DOHH2 (cell line): Measurements from ENCODE around the gene FRY.

Source experiments
- H3F3A ChIP-seq: fragments of 200-600 bp; sonication (generic), shearing (Covaris generic); 2 replicates; pipeline ENCODE4 v1.6.0; 2016; ENCODE audit warnings: antibody characterized with exemption, mild to moderate bottlenecking; ENCODE audit not compliant: control insufficient read depth, insufficient read depth
- H3K27ac ChIP-seq: fragments of 200-600 bp; sonication (generic); 2 replicates; pipeline ENCODE4 v1.5.1; 2014; ENCODE audit warnings: low read depth, mild to moderate bottlenecking, low read length, moderate library complexity
- H3K27me3 ChIP-seq: fragments of 200-600 bp; sonication (generic); 2 replicates; pipeline ENCODE4 v1.6.1; 2014; ENCODE audit warnings: mild to moderate bottlenecking, low read length, mixed read lengths; ENCODE audit not compliant: control insufficient read depth
- H3K36me3 ChIP-seq: fragments of 200-600 bp; sonication (generic); 2 replicates; pipeline ENCODE4 v1.6.1; 2014; ENCODE audit warnings: mild to moderate bottlenecking, low read length, moderate library complexity, mixed read lengths; ENCODE audit not compliant: control insufficient read depth
- H3K4me1 ChIP-seq: fragments of 200-600 bp; sonication (generic); 2 replicates; pipeline ENCODE4 v1.6.1; 2014; ENCODE audit warnings: mild to moderate bottlenecking, low read length, mixed read lengths; ENCODE audit not compliant: control insufficient read depth
- H3K4me2 ChIP-seq: fragments of 200-600 bp; sonication (generic); 2 replicates; pipeline ENCODE4 v1.6.0; 2014; ENCODE audit warnings: mild to moderate bottlenecking, low read length, moderate library complexity
- H3K4me3 ChIP-seq: fragments of 200-600 bp; sonication (generic); 2 replicates; pipeline ENCODE4 v1.5.1; 2014; ENCODE audit warnings: mild to moderate bottlenecking, low read length, mixed read lengths
- H3K79me2 ChIP-seq: fragments of 200-600 bp; sonication (generic); 2 replicates; pipeline ENCODE4 v1.6.1; 2014; ENCODE audit warnings: mild to moderate bottlenecking, low read length, mixed read lengths; ENCODE audit not compliant: control insufficient read depth
- H3K9me2 ChIP-seq: fragments of 200-600 bp; sonication (generic); replicated peaks from 2 replicates; pipeline ENCODE4 v1.6.1; 2014; ENCODE audit warnings: mild to moderate bottlenecking, low read length, mixed read lengths; ENCODE audit not compliant: control insufficient read depth
- H3K9me3 ChIP-seq: fragments of 200-600 bp; sonication (generic); 2 replicates; pipeline ENCODE4 v1.6.1; 2014; ENCODE audit warnings: antibody characterized with exemption, low read length, mixed read lengths; ENCODE audit not compliant: control insufficient read depth, insufficient read depth
- H4K20me1 ChIP-seq: fragments of 200-600 bp; sonication (generic); 2 replicates; pipeline ENCODE4 v1.6.0; 2014; ENCODE audit warnings: low read depth, mild to moderate bottlenecking, antibody characterized with exemption, low read length, moderate library complexity; ENCODE audit not compliant: control insufficient read depth, insufficient read depth
- CTCF ChIP-seq: fragments of 200-600 bp; sonication (generic); IDR thresholded peaks from one replicate; pipeline ENCODE4 v1.5.1; 2014; ENCODE audit warnings: antibody characterized with exemption, mild to moderate bottlenecking, low read depth, low read length; ENCODE audit not compliant: poor library complexity, severe bottlenecking
- EZH2phosphoT487 ChIP-seq: fragments of 200-600 bp; sonication (generic); IDR thresholded peaks from 2 replicates; pipeline ENCODE4 v1.6.1; 2017; ENCODE audit warnings: borderline replicate concordance, mild to moderate bottlenecking, antibody characterized with exemption, low read length, moderate library complexity, mixed read lengths

Gene FRY

DNA sequence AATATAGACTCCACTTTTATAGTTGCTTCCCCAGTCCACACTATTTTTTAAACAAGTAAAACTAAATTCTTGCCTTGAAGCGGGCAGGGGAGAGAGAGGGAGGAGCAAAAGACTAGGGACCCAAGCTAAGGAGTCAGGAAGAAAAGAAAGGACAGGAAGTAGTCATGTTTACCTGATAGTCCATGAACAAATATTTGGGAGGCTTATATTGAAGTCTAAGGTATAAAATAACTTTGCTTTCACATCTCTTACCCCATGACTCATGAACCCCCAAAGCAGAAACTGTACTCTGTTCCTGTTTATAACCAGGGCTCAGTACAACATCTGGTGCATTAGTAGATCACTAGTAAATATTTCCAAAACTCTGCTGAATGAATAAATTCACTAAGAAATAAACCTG, 216.3 kb downstream of the FRY start:
- Histone ChIP-seq H3K27ac (no peak overlapping the region), H3K4me2 (no peak overlapping the region), H3F3A (no peaks in the 10 kb centered on the region), H3K27me3 (no peaks in the 10 kb centered on the region), H3K9me3 (no peaks in the 10 kb centered on the region), H3K9me2 (no peaks in the 10 kb centered on the region), H3K79me2 (no peaks in the 10 kb centered on the region), H3K36me3 (peaks cover 61% of the 10 kb centered on the region), H3K4me1 (no peaks in the 10 kb centered on the region), H4K20me1 (no peaks in the 10 kb centered on the region), H3K4me3 (no peak overlapping the region)
- TF ChIP-seq CTCF (no peak), EZH2phosphoT487 (no peak)

- Histone ChIP-seq H3K4me3 (no peak overlapping the region), H3K27me3 (no peaks in the 10 kb centered on the region), H3K79me2 (no peaks in the 10 kb centered on the region), H3K9me3 (no peaks in the 10 kb centered on the region), H3K27ac (no peak overlapping the region), H3K4me1 (no peaks in the 10 kb centered on the region), H4K20me1 (no peaks in the 10 kb centered on the region), H3K36me3 (peaks cover 53% of the 10 kb centered on the region), H3K4me2 (no peak overlapping the region), H3F3A (no peaks in the 10 kb centered on the region), H3K9me2 (no peaks in the 10 kb centered on the region)
- TF ChIP-seq CTCF, result no peak
- TF ChIP-seq EZH2phosphoT487, result no peak
Observed at GRCh38 chr13:32248801-32249200, 217.2 kb downstream of the FRY start.

DNA sequence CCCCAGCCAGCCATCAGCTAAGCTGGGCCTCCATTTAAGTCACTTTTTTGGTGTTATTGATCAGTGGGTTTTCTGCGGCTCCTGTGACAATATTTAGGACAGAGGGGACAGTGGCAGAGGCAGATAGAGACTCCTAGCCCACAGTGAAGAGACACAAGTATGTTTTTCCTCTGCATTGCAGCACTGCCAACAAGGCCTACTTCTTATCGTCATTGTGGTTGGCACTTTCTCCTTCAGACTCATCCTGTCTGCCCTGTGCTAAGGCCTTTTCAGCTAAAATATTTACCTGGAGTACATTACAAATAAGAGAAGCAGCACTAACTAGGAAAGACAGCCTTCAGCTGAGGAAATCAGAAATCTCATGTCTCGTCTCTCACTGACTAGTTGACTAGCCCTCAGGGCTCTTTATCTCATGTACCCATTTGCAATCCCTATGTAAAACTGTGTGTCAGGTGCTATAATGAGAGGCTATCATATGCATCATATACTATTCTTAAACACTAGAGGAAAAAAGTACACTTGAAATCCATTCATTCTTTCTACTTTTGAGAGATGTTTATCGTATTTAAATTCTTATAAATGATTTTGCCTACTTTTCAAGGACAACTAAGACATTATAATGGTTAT, 221.4 kb downstream of the FRY start:
- no peak overlapping the region for H3K4me3 ChIP-seq
- H3K9me2 ChIP-seq, result no peaks in the 10 kb centered on the region
- TF ChIP-seq CTCF (no peak), EZH2phosphoT487 (no peak)
- no peaks in the 10 kb centered on the region for H3K9me3 ChIP-seq
- H3K36me3 ChIP-seq, result peaks cover 56% of the 10 kb centered on the region
- H3K4me1 ChIP-seq, result no peaks in the 10 kb centered on the region
- H3K27me3 ChIP-seq, result no peaks in the 10 kb centered on the region
- no peaks in the 10 kb centered on the region for H3F3A ChIP-seq
- H3K4me2 ChIP-seq, result no peak overlapping the region
- no peaks in the 10 kb centered on the region for H3K79me2 ChIP-seq
- no peak overlapping the region for H3K27ac ChIP-seq
- no peaks in the 10 kb centered on the region for H4K20me1 ChIP-seq
